ENCODE data around the gene BABAM2. TPM values are rescaled to one million over a fixed set of nuclear protein-coding genes. Genes with fewer than 3 reads are reported as not detected.
A peak's percentile ranks its signal among the peaks of the same experiment; 100 is the strongest.
"Not testable (repeated sequence)": the region's sequence is repeated elsewhere in the genome, so short reads cannot be mapped to it uniquely, and the experiment has no call there.

Gene BABAM2
- total and polyA plus RNA-seq, 2 experiments from 2014 or later, result 28.8 to 43.6 TPM

DNA sequence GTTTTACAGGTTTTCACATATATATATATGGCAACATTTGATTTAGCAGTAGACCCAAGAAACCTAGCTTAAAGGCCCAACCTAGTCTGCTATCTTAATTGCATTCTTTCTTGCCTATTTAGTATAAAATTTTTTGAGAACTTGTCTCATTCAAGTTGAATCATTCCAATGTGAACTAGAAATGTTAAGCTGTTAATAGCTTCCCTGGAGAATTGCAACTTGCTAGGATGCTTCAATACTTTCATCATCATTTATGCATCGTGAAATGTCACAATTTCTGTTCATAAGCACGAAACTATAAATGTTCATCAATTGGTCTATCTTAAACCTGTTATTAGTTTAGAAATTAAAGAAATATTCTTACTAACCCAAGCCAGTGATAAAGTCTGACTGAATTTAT lies 217.6 kb downstream of the BABAM2 start:
- H3K9me3 ChIP-seq (ENCODE audit: low read depth), result no peaks in the 10 kb centered on the region
- TF ChIP-seq CTCF (IDR thresholded peaks at IDR 0.05; ENCODE audit: poor library complexity), result no peak
- TF ChIP-seq EZH2phosphoT487 (IDR thresholded peaks at IDR 0.05; ENCODE audit: low read depth, severe bottlenecking, unreplicated experiment), result no peak
- no peak for TF ChIP-seq EZH2 (IDR thresholded peaks at IDR 0.05; ENCODE audit: borderline replicate concordance)
- WGBS (ENCODE audit: low lambda C conversion rate, missing lambda C conversion rate), result 96% methylated on average over 2 of the region's 2 CpGs
- no peaks in the 10 kb centered on the region for H3K9me2 ChIP-seq (replicated peaks; ENCODE audit: insufficient read depth)
- H3K36me3 ChIP-seq (replicated peaks; ENCODE audit: insufficient read depth, low read depth), result no peaks in the 10 kb centered on the region
- no peak overlapping the region for H3K4me3 ChIP-seq
- no peak for DNase-seq (ENCODE audit: low spot score)
- H3K27me3 ChIP-seq, result no peaks in the 10 kb centered on the region
- no peak overlapping the region for H3K27ac ChIP-seq
- H2AFZ ChIP-seq, result no peak overlapping the region
- no peaks in the 10 kb centered on the region for H4K20me1 ChIP-seq (ENCODE audit: insufficient read depth, poor library complexity, severe bottlenecking)
- H3K79me2 ChIP-seq, result no peaks in the 10 kb centered on the region
- H3K4me1 ChIP-seq (ENCODE audit: insufficient read depth), result no peaks in the 10 kb centered on the region
- H3K4me2 ChIP-seq, result no peak overlapping the region

- not testable (repeated sequence) for H2AFZ ChIP-seq; H4K20me1 ChIP-seq (ENCODE audit: insufficient read depth, poor library complexity, severe bottlenecking); H3K9me2 ChIP-seq (replicated peaks; ENCODE audit: insufficient read depth); H3K27ac ChIP-seq; H3K4me2 ChIP-seq; H3K27me3 ChIP-seq; H3K4me3 ChIP-seq; DNase-seq (ENCODE audit: low spot score); H3K36me3 ChIP-seq (replicated peaks; ENCODE audit: insufficient read depth, low read depth); H3K9me3 ChIP-seq (ENCODE audit: low read depth); H3K79me2 ChIP-seq
- peaks cover 13% of the 10 kb centered on the region for H3K4me1 ChIP-seq (ENCODE audit: insufficient read depth)
These were observed 223.2 kb downstream of the BABAM2 start for GRCh38 chr2:28113771-28114170.

- no peaks in the 10 kb centered on the region for H3K9me3 ChIP-seq (ENCODE audit: low read depth)
- H3K27ac ChIP-seq, result peak overlapping the region; percentile 84
- H3K36me3 ChIP-seq (replicated peaks; ENCODE audit: insufficient read depth, low read depth), result no peaks in the 10 kb centered on the region
- H3K79me2 ChIP-seq, result peaks cover 12% of the 10 kb centered on the region
- TF ChIP-seq EZH2 (IDR thresholded peaks at IDR 0.05; ENCODE audit: borderline replicate concordance), result no peak
- no peak for TF ChIP-seq EZH2phosphoT487 (IDR thresholded peaks at IDR 0.05; ENCODE audit: low read depth, severe bottlenecking, unreplicated experiment)
- TF ChIP-seq CTCF (IDR thresholded peaks at IDR 0.05; ENCODE audit: poor library complexity), result no peak
- H2AFZ ChIP-seq, result no peak overlapping the region
- no peaks in the 10 kb centered on the region for H3K27me3 ChIP-seq
- no peak overlapping the region for H3K4me3 ChIP-seq
- peak overlapping the region; percentile 27 for H3K4me2 ChIP-seq
- H4K20me1 ChIP-seq (ENCODE audit: insufficient read depth, poor library complexity, severe bottlenecking), result no peaks in the 10 kb centered on the region
- no peaks in the 10 kb centered on the region for H3K9me2 ChIP-seq (replicated peaks; ENCODE audit: insufficient read depth)
- DNase-seq (ENCODE audit: low spot score), result peak; percentile 72
- WGBS (ENCODE audit: low lambda C conversion rate, missing lambda C conversion rate), result 50% methylated on average over 2 of the region's 2 CpGs
- peaks cover 13% of the 10 kb centered on the region for H3K4me1 ChIP-seq (ENCODE audit: insufficient read depth)
These were observed 226.6 kb downstream of the BABAM2 start for GRCh38 chr2:28117104-28117596.

DNA sequence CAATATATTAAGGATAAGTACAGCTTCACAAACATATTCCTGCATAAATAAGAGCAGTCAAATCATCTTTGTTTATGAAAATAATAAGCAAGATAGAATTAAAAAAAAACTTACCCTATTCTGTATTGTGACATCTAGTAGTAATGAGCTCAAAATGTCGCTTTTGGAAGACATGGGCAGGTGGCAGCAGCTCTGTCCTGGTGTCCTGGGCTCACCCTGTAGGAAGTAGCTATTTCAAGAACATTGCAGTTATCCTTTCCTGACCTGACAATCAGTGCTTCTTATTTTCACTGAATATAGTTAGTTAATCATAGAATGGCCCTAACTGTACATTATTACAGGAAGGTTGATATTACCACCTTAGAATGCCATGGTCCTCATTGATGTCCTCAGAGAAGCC lies 229.1 kb downstream of the BABAM2 start:
- Histone ChIP-seq H3K27ac (no peak overlapping the region), H3K4me1 (ENCODE audit: insufficient read depth) (peaks cover 13% of the 10 kb centered on the region), H3K9me2 (replicated peaks; ENCODE audit: insufficient read depth) (no peaks in the 10 kb centered on the region), H2AFZ (no peak overlapping the region), H3K36me3 (replicated peaks; ENCODE audit: insufficient read depth, low read depth) (no peaks in the 10 kb centered on the region), H3K4me3 (no peak overlapping the region), H3K79me2 (peaks cover 12% of the 10 kb centered on the region), H3K27me3 (no peaks in the 10 kb centered on the region), H3K9me3 (ENCODE audit: low read depth) (no peaks in the 10 kb centered on the region), H4K20me1 (ENCODE audit: insufficient read depth, poor library complexity, severe bottlenecking) (no peaks in the 10 kb centered on the region), H3K4me2 (no peak overlapping the region)
- 88% methylated on average over 1 of the region's 1 CpG for WGBS (ENCODE audit: low lambda C conversion rate, missing lambda C conversion rate)
- DNase-seq (ENCODE audit: low spot score), result no peak
- TF ChIP-seq CTCF (IDR thresholded peaks at IDR 0.05; ENCODE audit: poor library complexity), result no peak
- no peak for TF ChIP-seq EZH2phosphoT487 (IDR thresholded peaks at IDR 0.05; ENCODE audit: low read depth, severe bottlenecking, unreplicated experiment)
- no peak for TF ChIP-seq EZH2 (IDR thresholded peaks at IDR 0.05; ENCODE audit: borderline replicate concordance)

All from hepatocyte (in vitro differentiated cells).